RKO (cell line): ENCODE results near the gene MED12.
A peak's percentile ranks its signal among the peaks of the same experiment; 100 is the strongest.

Source experiments
- DNase-seq: peaks from one replicate; pipeline ENCODE4 v3.0.0-alpha.2; 2016; ENCODE audit warnings: low spot score

MED12 gene

GRCh38 chrX:71118032-71118984 lies at the start of gene MED12:
Gene MED12 (plus strand): TSS chrX:71118596. CDS start chrX:71118755, 159 bp downstream.
- peak; percentile 72 for DNase-seq

GRCh38 chrX:71070531-71070930 lies 47.9 kb upstream of the MED12 start:
- DNase-seq, result no peak

- no peak for DNase-seq
These were observed 36.9 kb upstream of the MED12 start for GRCh38 chrX:71081330-71082123.

GRCh38 chrX:71082124-71082647 lies 36.2 kb upstream of the MED12 start:
- DNase-seq, result no peak

GRCh38 chrX:71082822-71083221 lies 35.6 kb upstream of the MED12 start:
- no peak for DNase-seq

GRCh38 chrX:71085900-71086299 lies 32.5 kb upstream of the MED12 start:
- no peak for DNase-seq

- DNase-seq, result no peak
These were observed 27.1 kb upstream of the MED12 start for GRCh38 chrX:71091263-71091662.

- DNase-seq, result no peak
These were observed 23.4 kb upstream of the MED12 start for GRCh38 chrX:71095033-71095432.

- DNase-seq, result peak; percentile 88
These were observed 22.8 kb upstream of the MED12 start, which contains the start of gene FOXO4 for GRCh38 chrX:71095555-71095980. Gene FOXO4 (plus strand): TSS chrX:71095851. CDS start chrX:71096529, 678 bp downstream.

GRCh38 chrX:71095981-71096759 lies 22.2 kb upstream of the MED12 start:
- DNase-seq, result peak; percentile 37

GRCh38 chrX:71096760-71097032 lies 21.7 kb upstream of the MED12 start:
- DNase-seq, result no peak

- DNase-seq, result peak; percentile 31
These were observed 20.1 kb upstream of the MED12 start for GRCh38 chrX:71098302-71098701.

GRCh38 chrX:71098951-71099506 lies 19.4 kb upstream of the MED12 start:
- no peak for DNase-seq

GRCh38 chrX:71099736-71100135 lies 18.7 kb upstream of the MED12 start:
- DNase-seq, result no peak

GRCh38 chrX:71100581-71101505 lies 17.6 kb upstream of the MED12 start:
- DNase-seq, result no peak

GRCh38 chrX:71102292-71102691 lies 16.1 kb upstream of the MED12 start:
- DNase-seq, result no peak

GRCh38 chrX:71103110-71103983 lies 15.0 kb upstream of the MED12 start:
- DNase-seq, result no peak

GRCh38 chrX:71105628-71106027 lies 12.8 kb upstream of the MED12 start:
- no peak for DNase-seq

- no peak for DNase-seq
These were observed 12.0 kb upstream of the MED12 start, which contains the start of gene CXorf65 for GRCh38 chrX:71106427-71106826. Gene CXorf65 (minus strand): TSS chrX:71106740. CDS start chrX:71106556, 184 bp downstream.
